GM12891 (cell line): ENCODE measurements around the gene FAM171A2.

Experiments used
- PAX5 ChIP-seq: IDR thresholded peaks from 2 replicates; pipeline ENCODE4 v1.6.1; 2011; ENCODE audit warnings: low read length, moderate library complexity, mild to moderate bottlenecking; ENCODE audit not compliant: insufficient read depth, severe bottlenecking
- POLR2A ChIP-seq: IDR thresholded peaks from 2 replicates; pipeline ENCODE4 v1.6.1; 2011; ENCODE audit warnings: low read depth, low read length, control low read depth
- POLR2AphosphoS5 ChIP-seq: IDR thresholded peaks from 2 replicates; pipeline ENCODE4 v1.6.1; 2011; ENCODE audit warnings: low read depth, low read length, control low read depth
- POU2F2 ChIP-seq: IDR thresholded peaks from 2 replicates; pipeline ENCODE4 v1.6.1; 2011; ENCODE audit warnings: low read depth, mild to moderate bottlenecking, control low read depth, low read length, moderate library complexity
- SPI1 ChIP-seq: IDR thresholded peaks from 2 replicates; pipeline ENCODE4 v1.6.1; 2011; ENCODE audit warnings: low read depth, low read length, control low read depth
- TAF1 ChIP-seq: IDR thresholded peaks from 2 replicates; pipeline ENCODE4 v1.6.1; 2011; ENCODE audit warnings: low read depth, low read length, control low read depth

DNA sequence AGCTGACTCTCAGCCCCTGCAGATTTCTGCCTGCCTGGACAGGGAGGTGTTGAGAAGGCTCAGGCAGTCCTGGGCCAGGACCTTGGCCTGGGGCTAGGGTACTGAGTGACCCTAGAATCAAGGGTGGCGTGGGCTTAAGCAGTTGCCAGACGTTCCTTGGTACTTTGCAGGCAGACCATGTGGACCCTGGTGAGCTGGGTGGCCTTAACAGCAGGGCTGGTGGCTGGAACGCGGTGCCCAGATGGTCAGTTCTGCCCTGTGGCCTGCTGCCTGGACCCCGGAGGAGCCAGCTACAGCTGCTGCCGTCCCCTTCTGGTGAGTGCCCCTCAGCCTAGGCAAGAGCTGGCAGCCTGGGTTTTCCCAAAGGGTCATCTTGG is 14.7 kb downstream of the FAM171A2 start:
- TF ChIP-seq SPI1 = no peak
- no peak for TF ChIP-seq POLR2AphosphoS5
- no peak for TF ChIP-seq POLR2A
- TF ChIP-seq TAF1 = no peak
- TF ChIP-seq POU2F2 = no peak
- no peak for TF ChIP-seq PAX5
